HG02571 (cell line): ENCODE measurements around the gene STMP1.
"Not testable (repeated sequence)": the region's sequence is repeated elsewhere in the genome, so short reads cannot be mapped to it uniquely, and the experiment has no call there.

Source experiments
- ATAC-seq: cut with Tn5 transposase; IDR thresholded peaks from one replicate; pipeline ENCODE4 v1.9.1; 2021; ENCODE audit warnings: mild to moderate bottlenecking, moderate library complexity; ENCODE audit not compliant: unreplicated experiment

STMP1 gene

DNA sequence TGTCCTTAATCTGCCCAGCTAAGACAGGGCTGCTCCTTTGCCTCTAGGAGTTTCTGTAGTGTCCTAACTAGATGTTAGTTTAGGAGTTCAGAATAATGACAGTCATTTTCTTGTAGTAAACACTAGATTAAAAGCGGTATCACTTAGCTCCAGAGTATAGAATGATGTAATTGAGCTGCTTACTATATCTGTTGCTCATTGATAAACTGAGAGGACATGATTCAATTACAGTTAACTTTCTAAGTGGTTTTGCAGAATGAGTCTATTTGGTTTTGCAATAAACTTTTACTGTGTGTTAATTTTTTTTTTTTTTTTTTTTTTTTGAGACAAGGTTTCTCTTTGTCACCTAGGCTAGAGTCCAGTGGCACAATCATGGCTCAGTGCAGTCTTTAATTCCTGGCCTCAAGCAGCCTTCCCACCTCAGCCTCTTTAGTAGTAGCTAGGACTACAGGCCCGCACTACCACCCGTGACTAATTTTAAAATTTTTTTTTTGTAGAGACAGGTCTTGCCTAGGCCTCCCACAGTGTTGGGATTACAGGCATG lies 1.8 kb downstream of the STMP1 start:
- no peak for ATAC-seq

DNA sequence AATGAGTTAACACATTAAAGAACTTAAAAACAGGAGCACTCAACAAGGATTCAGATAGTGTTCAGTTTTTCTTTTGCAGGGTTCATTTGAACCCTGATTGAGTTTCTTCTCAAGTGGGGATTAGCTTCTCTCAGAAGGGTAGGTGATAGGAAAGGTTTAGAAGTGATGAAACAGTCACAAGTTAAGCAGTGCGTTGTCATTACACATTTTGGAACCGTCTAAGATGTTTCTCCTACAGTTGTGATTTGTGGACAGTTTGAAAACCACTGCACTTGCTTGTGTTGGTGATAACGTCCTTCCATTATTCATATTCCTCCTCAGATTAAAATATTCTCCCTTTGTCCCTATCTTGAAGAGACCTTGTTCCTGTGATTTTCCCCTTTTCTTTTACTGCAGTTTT lies 2.7 kb downstream of the STMP1 start:
- no peak for ATAC-seq

DNA sequence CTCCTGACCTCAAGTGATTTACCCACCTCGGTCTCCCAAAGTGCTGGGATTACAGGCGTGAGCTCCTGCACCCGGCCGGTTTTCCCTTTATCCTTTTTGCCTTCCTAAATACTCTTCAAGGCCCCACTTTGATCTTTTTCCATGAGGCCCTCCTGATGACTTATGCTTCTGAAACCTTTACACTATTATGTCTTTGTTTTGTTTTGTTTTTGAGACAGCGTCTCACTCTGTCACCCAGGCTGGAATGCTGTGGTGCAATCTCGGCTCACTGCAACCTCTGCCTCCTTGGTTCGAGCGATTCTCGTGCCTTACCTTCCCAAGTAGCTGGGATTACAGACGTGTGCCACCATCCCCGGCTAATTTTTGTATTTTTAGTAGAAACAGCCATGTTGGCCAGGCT lies 3.8 kb downstream of the STMP1 start:
- ATAC-seq, result no peak

DNA sequence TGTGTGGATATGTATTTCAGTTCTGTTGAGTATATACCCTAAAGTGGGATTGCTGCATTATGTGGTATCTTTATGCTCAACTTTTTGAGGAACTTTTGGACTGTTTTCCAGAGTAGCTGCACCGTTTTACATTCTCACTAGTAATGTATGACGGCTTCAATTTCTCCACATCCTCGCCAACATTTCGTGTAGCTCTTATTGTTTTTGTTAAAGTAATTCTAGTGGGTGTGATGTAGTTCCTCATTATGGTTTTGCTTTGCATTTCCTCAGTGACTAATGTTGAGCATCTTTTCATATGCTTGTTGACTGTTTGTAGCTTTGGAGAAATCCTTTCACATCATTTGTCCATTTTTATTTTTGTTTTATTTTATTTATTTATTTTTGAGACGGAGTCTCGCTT lies 4.5 kb downstream of the STMP1 start:
- no peak for ATAC-seq

GRCh38 chr7:135667626-135668025 lies 5.3 kb downstream of the STMP1 start:
- not testable (repeated sequence) for ATAC-seq

GRCh38 chr7:135668852-135669395 lies 6.6 kb downstream of the STMP1 start:
- not testable (repeated sequence) for ATAC-seq

GRCh38 chr7:135669774-135670173 lies 7.5 kb downstream of the STMP1 start:
- no peak for ATAC-seq

GRCh38 chr7:135670179-135670578 lies 7.9 kb downstream of the STMP1 start:
- ATAC-seq, result no peak

DNA sequence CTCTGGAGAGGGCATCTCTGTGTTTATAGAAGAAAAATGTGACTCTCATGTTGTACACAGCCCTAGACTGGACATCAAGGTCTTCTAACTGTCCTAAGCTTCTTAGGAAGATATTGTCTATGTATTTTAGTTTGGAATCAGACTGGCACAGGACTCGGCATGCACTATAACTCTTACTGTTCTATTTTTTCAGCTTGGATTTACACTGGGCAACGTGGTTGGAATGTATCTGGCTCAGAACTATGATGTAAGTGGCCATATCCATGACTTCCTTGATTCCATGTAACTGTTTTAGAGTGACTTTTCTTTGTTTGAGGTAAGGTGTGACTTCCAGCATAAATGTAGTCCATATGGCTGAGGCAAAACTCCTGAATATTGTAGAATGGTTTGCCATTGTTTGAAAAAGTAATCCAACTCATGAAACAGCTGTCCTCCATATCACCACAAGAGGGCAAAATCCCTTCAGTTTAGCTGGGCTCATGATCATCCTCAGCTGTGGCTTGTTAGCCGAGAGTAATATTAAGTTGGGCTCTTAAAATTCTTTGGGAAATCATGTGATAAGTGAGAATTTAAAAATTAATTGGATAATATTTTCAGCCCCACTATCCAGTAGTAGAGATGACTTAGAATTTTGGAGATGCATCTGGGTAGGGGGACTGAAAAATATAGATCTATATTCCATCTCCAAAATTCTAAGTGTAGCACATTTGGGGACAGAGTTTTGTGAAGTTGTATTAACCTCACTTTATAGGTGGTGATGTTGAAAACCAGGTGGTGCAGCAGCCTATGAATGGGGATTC lies 10.4 kb downstream of the STMP1 start:
- no peak for ATAC-seq

GRCh38 chr7:135673360-135673706 lies 11.0 kb downstream of the STMP1 start:
- ATAC-seq, result no peak

GRCh38 chr7:135678612-135679575 lies 16.6 kb downstream of the STMP1 start:
- ATAC-seq, result no peak

GRCh38 chr7:135681762-135682161 lies 19.4 kb downstream of the STMP1 start:
- ATAC-seq, result no peak

DNA sequence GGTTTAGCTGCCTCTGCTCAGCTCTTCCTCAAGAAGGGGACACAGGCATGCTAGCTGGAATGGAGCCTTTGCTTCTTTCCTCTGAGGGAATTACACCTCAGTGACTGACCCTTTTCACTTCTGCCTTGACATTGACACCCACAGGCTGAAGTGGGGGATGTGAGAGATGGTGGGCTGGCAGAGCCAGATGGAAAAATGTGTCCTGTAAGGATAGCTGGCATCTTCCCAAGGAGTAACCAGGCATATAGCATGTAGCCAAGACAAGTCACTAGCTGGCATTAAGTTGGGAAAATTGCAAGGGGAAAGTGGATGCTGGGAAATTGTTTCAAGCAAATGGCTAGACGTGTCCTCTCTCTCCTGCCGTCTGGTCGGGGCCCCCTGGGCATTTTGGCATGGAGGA lies 19.9 kb downstream of the STMP1 start:
- no peak for ATAC-seq

DNA sequence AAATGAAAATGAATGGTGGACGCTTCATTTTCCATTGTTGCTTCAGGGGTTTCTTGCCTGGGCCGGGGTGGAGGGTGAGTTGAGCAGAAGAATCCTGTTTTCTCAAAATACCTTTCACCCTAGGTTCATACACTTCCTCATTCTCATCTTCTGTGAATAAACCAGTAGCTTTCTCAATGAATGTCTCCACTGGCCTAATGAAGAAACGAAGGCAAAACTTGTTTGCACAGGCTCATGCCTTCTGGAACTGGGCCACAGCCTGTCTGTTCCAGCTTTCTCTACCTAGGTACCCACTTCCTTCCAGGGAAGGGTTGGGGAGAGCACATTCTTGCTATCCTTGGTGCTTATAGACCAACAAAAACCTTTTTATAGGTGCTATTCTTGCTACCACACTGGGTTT lies 21.3 kb downstream of the STMP1 start:
- ATAC-seq, result no peak

DNA sequence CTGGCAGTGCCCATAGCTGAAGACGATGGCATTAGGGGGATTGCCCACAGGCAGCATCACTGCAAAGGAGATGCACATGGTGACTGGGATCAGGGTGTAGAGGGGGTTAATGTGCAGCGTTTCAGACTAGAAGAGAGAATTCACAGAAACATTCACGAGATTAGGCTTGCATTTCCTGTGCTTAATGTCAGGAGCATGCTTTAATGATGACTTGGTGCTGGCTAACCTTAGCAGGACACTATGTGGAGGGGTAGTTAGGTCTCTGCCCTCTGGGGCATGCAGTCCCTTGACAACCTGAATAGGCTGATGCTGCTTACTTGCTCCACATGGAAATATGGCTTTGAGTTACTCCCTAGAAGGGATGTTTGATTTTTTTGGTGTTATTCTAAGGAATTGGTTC lies 21.8 kb downstream of the STMP1 start:
- ATAC-seq, result no peak

DNA sequence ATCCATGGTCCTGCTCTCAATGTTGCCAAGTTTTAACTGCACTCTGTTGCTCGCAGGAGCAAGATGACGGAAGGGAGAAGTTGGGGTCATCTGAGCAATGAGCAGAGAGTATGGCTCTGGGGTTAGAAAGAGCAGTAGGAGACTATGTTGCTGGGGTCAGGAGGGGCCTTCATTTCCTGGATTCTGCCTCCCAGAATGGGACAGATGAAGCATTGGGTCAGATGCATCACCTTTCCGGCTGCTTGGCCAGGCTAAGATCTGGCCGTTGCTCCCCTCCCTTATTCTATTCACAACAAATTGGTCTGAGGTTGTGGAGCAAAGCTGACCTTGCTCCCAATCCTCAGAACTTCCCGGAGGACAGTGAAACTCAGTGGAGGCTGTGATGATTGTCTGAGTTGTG lies 22.4 kb downstream of the STMP1 start:
- ATAC-seq, result no peak

DNA sequence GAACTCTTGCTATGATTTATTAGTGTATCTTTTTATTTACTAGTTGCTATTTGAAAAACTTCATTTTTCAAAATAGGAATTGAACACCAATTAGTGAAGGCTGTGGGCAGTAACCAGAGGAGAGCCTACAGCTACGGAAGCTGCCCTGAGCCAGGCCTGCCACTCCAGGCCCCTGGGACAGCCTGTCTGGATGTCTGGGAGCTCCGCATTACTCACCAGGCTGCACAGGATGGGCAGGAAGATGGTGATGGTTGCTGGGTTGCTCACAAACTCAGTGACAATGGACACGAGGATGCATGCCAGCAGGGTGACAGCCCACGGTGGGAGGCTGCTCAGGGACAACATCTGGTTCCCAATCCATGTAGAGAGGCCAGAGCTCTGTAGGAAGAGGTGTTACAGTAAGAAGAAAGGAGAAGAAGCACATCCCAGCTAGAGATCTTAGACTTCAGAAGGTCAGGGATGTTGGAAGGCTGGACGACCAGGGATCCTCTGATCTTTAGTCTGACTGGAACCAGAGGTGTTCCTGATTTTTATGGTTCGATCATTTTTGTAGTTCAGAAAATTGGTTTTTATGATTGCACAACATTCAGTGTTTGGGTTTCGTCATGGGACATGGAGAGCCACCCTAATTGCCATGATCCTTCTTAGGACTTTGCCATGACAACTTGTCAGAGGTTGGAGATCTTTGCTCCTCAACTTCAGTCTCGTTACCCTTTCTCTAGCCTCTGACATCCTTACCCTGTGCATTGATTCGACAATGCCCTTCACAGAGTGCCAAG lies 23.2 kb downstream of the STMP1 start:
- no peak for ATAC-seq

GRCh38 chr7:135687466-135687865 lies 25.2 kb downstream of the STMP1 start:
- ATAC-seq, result no peak

DNA sequence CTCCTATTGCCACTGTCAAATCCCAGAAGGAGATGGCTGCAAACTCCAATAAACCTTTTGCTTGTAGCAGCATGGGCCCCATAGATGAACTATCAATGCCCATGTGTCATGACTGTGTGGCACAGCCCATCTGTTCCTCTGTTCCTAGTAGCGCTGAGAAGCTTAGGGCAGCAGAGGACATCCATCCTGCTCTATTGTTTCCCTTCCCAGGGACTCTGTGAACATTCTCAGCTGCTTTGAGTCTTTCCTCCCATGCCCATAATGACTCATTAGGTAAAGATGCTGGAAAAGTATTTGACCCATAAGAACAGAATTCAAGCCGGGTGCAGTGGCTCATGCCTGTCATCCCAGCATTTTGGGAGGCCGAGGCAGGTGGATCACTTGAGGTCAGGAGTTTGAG lies 28.3 kb downstream of the STMP1 start:
- no peak for ATAC-seq

GRCh38 chr7:135692055-135692454 lies 29.7 kb downstream of the STMP1 start:
- ATAC-seq, result no peak

- not testable (repeated sequence) for ATAC-seq
These were observed 30.3 kb downstream of the STMP1 start for GRCh38 chr7:135692606-135693005.
